Measurements from ENCODE around the gene CLCA1. TPM values are rescaled to one million over a fixed set of nuclear protein-coding genes. Genes with fewer than 3 reads are reported as not detected.

Gene CLCA1
- total RNA-seq, 1 donor from 2014 or later = not detected

DNA sequence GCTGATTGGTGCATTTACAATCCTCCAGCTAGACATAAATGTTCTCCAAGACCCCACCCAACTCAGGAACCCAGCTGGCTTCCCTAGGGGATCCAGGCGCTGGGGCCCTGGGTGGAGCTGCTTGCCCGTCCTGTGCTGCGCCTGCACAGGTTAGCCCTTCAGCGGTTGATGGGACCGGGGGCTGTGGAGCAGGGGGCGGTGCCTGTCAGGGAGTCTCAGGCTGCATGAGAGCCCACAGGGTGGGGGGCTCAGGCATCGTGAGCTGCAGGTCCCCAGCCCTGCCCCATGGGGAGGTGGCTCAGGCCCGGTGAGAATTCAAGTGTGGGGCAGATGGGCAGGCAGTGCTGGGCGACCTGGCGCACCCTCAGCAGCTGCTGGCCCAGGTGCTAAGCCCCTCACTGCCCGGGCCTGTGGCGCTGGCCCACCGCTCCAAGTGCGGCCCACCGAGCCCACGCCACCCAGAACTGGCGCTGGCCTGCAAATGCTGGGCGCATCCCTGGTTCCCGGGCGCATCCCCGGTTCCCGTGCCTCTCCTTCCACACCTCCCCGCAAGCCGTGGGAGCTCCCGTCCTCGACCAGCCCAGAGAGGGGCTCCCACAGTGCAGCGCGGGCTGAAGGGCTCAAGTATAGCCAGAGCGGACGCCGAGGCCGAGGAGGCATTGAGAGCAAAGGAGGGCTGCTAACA lies 55.1 kb downstream of the CLCA1 start:
- Histone ChIP-seq H3K4me2 (ENCODE audit: low read length) (no peak overlapping the region), H4K20me1 (ENCODE audit: insufficient read depth, low read length) (no peaks in the 10 kb centered on the region), H3K4me3 (ENCODE audit: insufficient read depth, low read depth, low read length) (no peak overlapping the region), H3K36me3 (ENCODE audit: insufficient read depth, low read length) (no peaks in the 10 kb centered on the region), H3K27ac (ENCODE audit: low read depth, low read length) (no peak overlapping the region), H2AFZ (ENCODE audit: low read depth, low read length) (no peak overlapping the region), H3K9ac (ENCODE audit: low read length) (no peak overlapping the region), H3K79me2 (ENCODE audit: insufficient read depth, low read length) (no peaks in the 10 kb centered on the region), H3K4me1 (ENCODE audit: insufficient read depth, low read length) (no peaks in the 10 kb centered on the region), H3K27me3 (ENCODE audit: insufficient read depth, low read length) (no peaks in the 10 kb centered on the region), H3K9me3 (ENCODE audit: insufficient read depth, low read depth, low read length) (no peaks in the 10 kb centered on the region)
- no peak for TF ChIP-seq EZH2 (IDR thresholded peaks at IDR 0.05; ENCODE audit: insufficient read depth, low read length)
- TF ChIP-seq, protein P1, sequence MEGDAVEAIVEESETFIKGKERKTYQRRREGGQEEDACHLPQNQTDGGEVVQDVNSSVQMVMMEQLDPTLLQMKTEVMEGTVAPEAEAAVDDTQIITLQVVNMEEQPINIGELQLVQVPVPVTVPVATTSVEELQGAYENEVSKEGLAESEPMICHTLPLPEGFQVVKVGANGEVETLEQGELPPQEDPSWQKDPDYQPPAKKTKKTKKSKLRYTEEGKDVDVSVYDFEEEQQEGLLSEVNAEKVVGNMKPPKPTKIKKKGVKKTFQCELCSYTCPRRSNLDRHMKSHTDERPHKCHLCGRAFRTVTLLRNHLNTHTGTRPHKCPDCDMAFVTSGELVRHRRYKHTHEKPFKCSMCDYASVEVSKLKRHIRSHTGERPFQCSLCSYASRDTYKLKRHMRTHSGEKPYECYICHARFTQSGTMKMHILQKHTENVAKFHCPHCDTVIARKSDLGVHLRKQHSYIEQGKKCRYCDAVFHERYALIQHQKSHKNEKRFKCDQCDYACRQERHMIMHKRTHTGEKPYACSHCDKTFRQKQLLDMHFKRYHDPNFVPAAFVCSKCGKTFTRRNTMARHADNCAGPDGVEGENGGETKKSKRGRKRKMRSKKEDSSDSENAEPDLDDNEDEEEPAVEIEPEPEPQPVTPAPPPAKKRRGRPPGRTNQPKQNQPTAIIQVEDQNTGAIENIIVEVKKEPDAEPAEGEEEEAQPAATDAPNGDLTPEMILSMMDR (IDR thresholded peaks at IDR 0.05; ENCODE audit: insufficient read depth, low read depth, low read length) = no peak
- Mint-ChIP-seq H3K36me3 (ENCODE audit: low read depth, unreplicated experiment) (no peaks in the 10 kb centered on the region), H3K4me1 (ENCODE audit: low read depth, unreplicated experiment) (no peaks in the 10 kb centered on the region), H3K27ac (ENCODE audit: unreplicated experiment) (no peak overlapping the region), H3K4me3 (ENCODE audit: unreplicated experiment) (no peak overlapping the region), H3K9me3 (ENCODE audit: unreplicated experiment) (no peaks in the 10 kb centered on the region), H3K27me3 (ENCODE audit: low read depth, unreplicated experiment) (no peaks in the 10 kb centered on the region)
- DNase-seq (ENCODE audit: low read depth) (no peak), FAIRE-seq (no peak)

DNA sequence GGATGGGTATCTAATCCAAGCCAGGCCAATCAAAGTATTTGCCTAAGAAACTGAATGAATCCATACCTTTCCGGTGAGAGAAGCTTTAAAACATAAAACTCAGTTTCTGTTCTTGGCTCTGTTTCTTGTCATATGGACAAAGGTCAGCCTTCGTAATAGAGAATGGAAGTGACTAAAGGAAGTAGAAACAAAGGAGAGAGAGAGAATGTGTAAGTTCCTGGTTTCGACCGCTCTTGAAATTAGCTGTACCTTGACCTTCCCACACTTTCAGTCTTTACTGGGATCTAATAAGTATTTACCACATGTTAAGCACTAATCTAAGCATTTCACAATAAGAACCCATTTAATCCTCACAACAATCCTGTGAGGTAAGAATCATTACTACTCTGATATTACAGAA lies 58.6 kb downstream of the CLCA1 start:
- DNase-seq (ENCODE audit: low read depth) (no peak), FAIRE-seq (no peak)
- no peaks in the 10 kb centered on the region for H3K9me3 Mint-ChIP-seq (ENCODE audit: unreplicated experiment)
- no peak overlapping the region for H3K4me3 Mint-ChIP-seq (ENCODE audit: unreplicated experiment)
- Histone ChIP-seq H3K79me2 (ENCODE audit: insufficient read depth, low read length) (no peaks in the 10 kb centered on the region), H3K9ac (ENCODE audit: low read length) (no peak overlapping the region), H3K36me3 (ENCODE audit: insufficient read depth, low read length) (no peaks in the 10 kb centered on the region), H3K27me3 (ENCODE audit: insufficient read depth, low read length) (no peaks in the 10 kb centered on the region), H3K27ac (ENCODE audit: low read depth, low read length) (no peak overlapping the region), H3K4me3 (ENCODE audit: insufficient read depth, low read depth, low read length) (no peak overlapping the region), H3K4me1 (ENCODE audit: insufficient read depth, low read length) (no peaks in the 10 kb centered on the region), H2AFZ (ENCODE audit: low read depth, low read length) (no peak overlapping the region), H3K4me2 (ENCODE audit: low read length) (no peak overlapping the region), H3K9me3 (ENCODE audit: insufficient read depth, low read depth, low read length) (no peaks in the 10 kb centered on the region), H4K20me1 (ENCODE audit: insufficient read depth, low read length) (no peaks in the 10 kb centered on the region)
- no peaks in the 10 kb centered on the region for H3K4me1 Mint-ChIP-seq (ENCODE audit: low read depth, unreplicated experiment)
- no peaks in the 10 kb centered on the region for H3K36me3 Mint-ChIP-seq (ENCODE audit: low read depth, unreplicated experiment)
- no peak for TF ChIP-seq EZH2 (IDR thresholded peaks at IDR 0.05; ENCODE audit: insufficient read depth, low read length)
- TF ChIP-seq, protein P1 (IDR thresholded peaks at IDR 0.05; ENCODE audit: insufficient read depth, low read depth, low read length) = no peak
- no peaks in the 10 kb centered on the region for H3K27me3 Mint-ChIP-seq (ENCODE audit: low read depth, unreplicated experiment)
- H3K27ac Mint-ChIP-seq (ENCODE audit: unreplicated experiment) = no peak overlapping the region

DNA sequence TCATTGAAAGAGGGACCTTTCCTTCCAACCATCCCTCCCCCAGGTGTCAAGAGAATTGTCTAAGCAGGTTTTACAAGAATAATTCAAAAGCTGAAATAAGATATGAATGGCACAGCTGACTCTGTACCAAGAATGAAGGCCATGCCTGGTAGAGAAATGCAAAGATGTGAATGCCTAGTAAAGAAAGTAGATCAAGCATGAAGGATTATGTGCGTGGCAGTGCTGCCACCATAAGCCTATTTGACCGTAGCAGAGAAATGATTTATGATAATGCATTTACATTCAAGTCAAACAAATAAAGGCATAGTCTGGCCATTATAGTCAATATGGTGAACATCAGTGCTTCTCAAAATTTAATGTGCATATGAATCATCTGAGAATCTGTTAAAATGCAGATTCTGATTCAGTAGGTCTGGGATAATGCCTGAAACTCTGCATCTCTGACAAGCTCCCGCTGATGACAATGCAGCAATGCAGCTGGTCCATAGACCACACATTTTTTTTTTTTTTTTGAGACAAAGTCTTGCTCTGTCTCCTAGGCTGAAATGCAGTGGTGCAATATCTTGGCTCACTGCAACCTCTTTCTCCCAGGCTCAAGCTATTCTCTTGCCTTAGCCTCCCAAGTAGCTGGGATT lies 61.6 kb downstream of the CLCA1 start:
- Mint-ChIP-seq H3K36me3 (ENCODE audit: low read depth, unreplicated experiment) (no peaks in the 10 kb centered on the region), H3K27ac (ENCODE audit: unreplicated experiment) (no peak overlapping the region), H3K4me3 (ENCODE audit: unreplicated experiment) (no peak overlapping the region), H3K27me3 (ENCODE audit: low read depth, unreplicated experiment) (no peaks in the 10 kb centered on the region), H3K9me3 (ENCODE audit: unreplicated experiment) (no peaks in the 10 kb centered on the region), H3K4me1 (ENCODE audit: low read depth, unreplicated experiment) (no peaks in the 10 kb centered on the region)
- Histone ChIP-seq H3K79me2 (ENCODE audit: insufficient read depth, low read length) (no peaks in the 10 kb centered on the region), H3K36me3 (ENCODE audit: insufficient read depth, low read length) (no peaks in the 10 kb centered on the region), H3K9ac (ENCODE audit: low read length) (no peak overlapping the region), H2AFZ (ENCODE audit: low read depth, low read length) (no peak overlapping the region), H4K20me1 (ENCODE audit: insufficient read depth, low read length) (no peaks in the 10 kb centered on the region), H3K4me1 (ENCODE audit: insufficient read depth, low read length) (no peaks in the 10 kb centered on the region), H3K9me3 (ENCODE audit: insufficient read depth, low read depth, low read length) (no peaks in the 10 kb centered on the region), H3K27ac (ENCODE audit: low read depth, low read length) (no peak overlapping the region), H3K4me2 (ENCODE audit: low read length) (no peak overlapping the region), H3K27me3 (ENCODE audit: insufficient read depth, low read length) (no peaks in the 10 kb centered on the region), H3K4me3 (ENCODE audit: insufficient read depth, low read depth, low read length) (no peak overlapping the region)
- FAIRE-seq (no peak), DNase-seq (ENCODE audit: low read depth) (no peak)
- TF ChIP-seq, protein P1 (IDR thresholded peaks at IDR 0.05; ENCODE audit: insufficient read depth, low read depth, low read length) = no peak
- TF ChIP-seq EZH2 (IDR thresholded peaks at IDR 0.05; ENCODE audit: insufficient read depth, low read length) = no peak

Data from astrocyte (in vitro differentiated cells and primary cell).